SU-DHL-6 (cell line): ENCODE results near the gene SIK3.

Source experiments
- H2AFZ ChIP-seq: fragments of 200-600 bp; sonication (generic); 2 replicates; pipeline ENCODE4 v1.6.1; 2014; ENCODE audit warnings: low read depth, mild to moderate bottlenecking, moderate library complexity, mixed read lengths, antibody characterized with exemption, low read length; ENCODE audit not compliant: severe bottlenecking
- H3F3A ChIP-seq: fragments of 200-600 bp; shearing (Covaris generic); 2 replicates; pipeline ENCODE4 v1.6.0; 2016; ENCODE audit warnings: antibody characterized with exemption, mild to moderate bottlenecking; ENCODE audit not compliant: insufficient read depth
- H3K27ac ChIP-seq: fragments of 200-600 bp; sonication (generic); 2 replicates; pipeline ENCODE4 v1.5.1; 2016; ENCODE audit warnings: low read depth, mild to moderate bottlenecking, low read length, moderate library complexity, mixed read lengths
- H3K27me3 ChIP-seq: fragments of 200-600 bp; sonication (generic), shearing (Covaris generic); 2 replicates; pipeline ENCODE4 v1.6.0; 2014; ENCODE audit warnings: mild to moderate bottlenecking, low read length
- H3K36me3 ChIP-seq: fragments of 200-600 bp; sonication (generic); 2 replicates; pipeline ENCODE4 v1.6.1; 2014; ENCODE audit warnings: mild to moderate bottlenecking, low read length, mixed read lengths
- H3K4me2 ChIP-seq: fragments of 300-600, 200-600 bp; shearing (Covaris generic), sonication (generic); 2 replicates; pipeline ENCODE4 v1.6.0; 2014; ENCODE audit warnings: low read length, low read depth, mild to moderate bottlenecking; ENCODE audit not compliant: poor library complexity, severe bottlenecking
- H3K4me3 ChIP-seq: fragments of 200-600 bp; sonication (generic); 2 replicates; pipeline ENCODE4 v1.5.1; 2014; ENCODE audit warnings: antibody characterized with exemption, low read length, mild to moderate bottlenecking, mixed read lengths; ENCODE audit not compliant: insufficient read depth, poor library complexity, severe bottlenecking
- H3K79me2 ChIP-seq: fragments of 200-600 bp; sonication (generic); 2 replicates; pipeline ENCODE4 v1.6.1; 2014; ENCODE audit warnings: mild to moderate bottlenecking, low read length, moderate library complexity; ENCODE audit not compliant: insufficient read depth
- H3K9ac ChIP-seq: fragments of 200-600 bp; sonication (generic); 2 replicates; pipeline ENCODE4 v1.7.0; 2014; ENCODE audit warnings: mild to moderate bottlenecking, low read length
- H3K9me2 ChIP-seq: fragments of 200-600 bp; sonication (generic); replicated peaks from 2 replicates; pipeline ENCODE4 v1.6.1; 2014; ENCODE audit warnings: low read length; ENCODE audit not compliant: insufficient read depth
- H3K9me3 ChIP-seq: fragments of 200-600 bp; sonication (generic); 2 replicates; pipeline ENCODE4 v1.6.1; 2014; ENCODE audit warnings: low read length, mixed read lengths; ENCODE audit not compliant: insufficient read depth
- H4K20me1 ChIP-seq: fragments of 200-600 bp; sonication (generic); 2 replicates; pipeline ENCODE4 v1.6.1; 2014; ENCODE audit warnings: low read depth, mild to moderate bottlenecking, antibody characterized with exemption, low read length, moderate library complexity, mixed read lengths
- CTCF ChIP-seq: fragments of 200-600 bp; sonication (generic); IDR thresholded peaks from one replicate; pipeline ENCODE4 v1.5.1; 2017; ENCODE audit warnings: antibody characterized with exemption, mild to moderate bottlenecking, low read length, moderate library complexity; ENCODE audit not compliant: insufficient read depth, poor library complexity, severe bottlenecking
- EZH2phosphoT487 ChIP-seq: fragments of 200-600 bp; sonication (generic), shearing (Covaris generic); conservative IDR thresholded peaks from 2 replicates; pipeline ENCODE4 v1.6.1; 2018; ENCODE audit warnings: mild to moderate bottlenecking, antibody characterized with exemption, low read length, moderate library complexity, mixed read lengths

SIK3 gene

GRCh38 chr11:117023178-117023577 lies 75.0 kb downstream of the SIK3 start:
- Histone ChIP-seq H3K27me3 (no peaks in the 10 kb centered on the region), H2AFZ (no peak overlapping the region), H4K20me1 (0 out of 2 replicates have a peak, but pooled peaks cover 5% of the 10 kb centered on the region), H3F3A (no peaks in the 10 kb centered on the region), H3K79me2 (peaks cover 9% of the 10 kb centered on the region; the same call in 1 of the 2 replicates), H3K27ac (no peak overlapping the region), H3K9me3 (no peaks in the 10 kb centered on the region), H3K36me3 (no peaks in the 10 kb centered on the region), H3K9me2 (no peaks in the 10 kb centered on the region), H3K4me3 (no peak overlapping the region), H3K9ac (no peak overlapping the region), H3K4me2 (no peak overlapping the region)
- TF ChIP-seq CTCF (no peak), EZH2phosphoT487 (no peak)

- Histone ChIP-seq H3F3A (no peaks in the 10 kb centered on the region), H3K9me3 (no peaks in the 10 kb centered on the region), H3K9me2 (no peaks in the 10 kb centered on the region), H3K27me3 (no peaks in the 10 kb centered on the region), H3K4me3 (no peak overlapping the region), H3K4me2 (no peak overlapping the region), H3K36me3 (no peaks in the 10 kb centered on the region), H3K9ac (no peak overlapping the region), H3K79me2 (peaks cover 9% of the 10 kb centered on the region; the same call in 1 of the 2 replicates), H2AFZ (no peak overlapping the region), H4K20me1 (no peaks in the 10 kb centered on the region), H3K27ac (no peak overlapping the region)
- TF ChIP-seq EZH2phosphoT487 (no peak), CTCF (no peak)
Observed at GRCh38 chr11:117022526-117022925, 75.7 kb downstream of the SIK3 start.

GRCh38 chr11:117020869-117021564 lies 77.2 kb downstream of the SIK3 start:
- no peaks in the 10 kb centered on the region for H3K27me3 ChIP-seq
- H2AFZ ChIP-seq, result no peak overlapping the region
- H3K9me2 ChIP-seq, result no peaks in the 10 kb centered on the region
- H3F3A ChIP-seq, result no peaks in the 10 kb centered on the region
- H3K79me2 ChIP-seq, result peaks cover 9% of the 10 kb centered on the region; the same call in 1 of the 2 replicates
- no peaks in the 10 kb centered on the region for H4K20me1 ChIP-seq
- no peaks in the 10 kb centered on the region for H3K36me3 ChIP-seq
- no peak overlapping the region for H3K9ac ChIP-seq
- no peak for TF ChIP-seq CTCF
- no peak for TF ChIP-seq EZH2phosphoT487
- no peak overlapping the region for H3K4me2 ChIP-seq
- no peaks in the 10 kb centered on the region for H3K9me3 ChIP-seq
- no peak overlapping the region for H3K27ac ChIP-seq
- H3K4me3 ChIP-seq, result no peak overlapping the region
